DND-41 (cell line): Measurements from ENCODE around the gene PHACTR4.

ENCODE experiments used
- EZH2 ChIP-seq: IDR thresholded peaks from 3 replicates; pipeline ENCODE4 v1.6.1; 2012; ENCODE audit warnings: borderline replicate concordance, low read depth, mild to moderate bottlenecking, moderate library complexity, low read length, inconsistent platforms; ENCODE audit not compliant: severe bottlenecking
- TF ChIP-seq, protein P1 (sequence below): IDR thresholded peaks from 2 replicates; pipeline ENCODE4 v1.5.1; 2012; ENCODE audit warnings: borderline replicate concordance, low read length, moderate library complexity, mild to moderate bottlenecking; ENCODE audit not compliant: poor library complexity, severe bottlenecking; ENCODE audit errors: extremely low read depth

DNA sequence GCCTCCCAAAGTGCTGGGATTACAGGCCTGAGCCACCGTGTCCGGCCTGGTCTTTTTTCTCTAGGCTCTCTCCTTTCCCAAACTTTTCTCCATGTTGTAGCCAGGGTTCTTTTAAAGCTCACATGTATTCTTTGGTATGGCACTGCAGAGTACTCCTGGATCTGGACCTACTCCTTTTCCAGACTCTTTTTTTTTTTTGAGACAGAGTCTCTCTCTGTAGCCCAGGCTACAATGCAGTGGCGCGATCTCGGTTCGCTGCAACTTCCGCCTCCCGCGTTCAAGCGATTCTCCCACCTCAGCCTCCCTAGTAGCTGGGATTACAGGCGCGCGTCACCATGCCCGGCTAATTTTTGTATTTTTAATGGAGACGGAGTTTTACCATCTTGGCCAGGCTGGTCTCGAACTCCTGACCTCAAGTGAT lies 41.3 kb upstream of the PHACTR4 start:
- no peak for TF ChIP-seq EZH2
- TF ChIP-seq, protein P1, sequence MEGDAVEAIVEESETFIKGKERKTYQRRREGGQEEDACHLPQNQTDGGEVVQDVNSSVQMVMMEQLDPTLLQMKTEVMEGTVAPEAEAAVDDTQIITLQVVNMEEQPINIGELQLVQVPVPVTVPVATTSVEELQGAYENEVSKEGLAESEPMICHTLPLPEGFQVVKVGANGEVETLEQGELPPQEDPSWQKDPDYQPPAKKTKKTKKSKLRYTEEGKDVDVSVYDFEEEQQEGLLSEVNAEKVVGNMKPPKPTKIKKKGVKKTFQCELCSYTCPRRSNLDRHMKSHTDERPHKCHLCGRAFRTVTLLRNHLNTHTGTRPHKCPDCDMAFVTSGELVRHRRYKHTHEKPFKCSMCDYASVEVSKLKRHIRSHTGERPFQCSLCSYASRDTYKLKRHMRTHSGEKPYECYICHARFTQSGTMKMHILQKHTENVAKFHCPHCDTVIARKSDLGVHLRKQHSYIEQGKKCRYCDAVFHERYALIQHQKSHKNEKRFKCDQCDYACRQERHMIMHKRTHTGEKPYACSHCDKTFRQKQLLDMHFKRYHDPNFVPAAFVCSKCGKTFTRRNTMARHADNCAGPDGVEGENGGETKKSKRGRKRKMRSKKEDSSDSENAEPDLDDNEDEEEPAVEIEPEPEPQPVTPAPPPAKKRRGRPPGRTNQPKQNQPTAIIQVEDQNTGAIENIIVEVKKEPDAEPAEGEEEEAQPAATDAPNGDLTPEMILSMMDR: no peak
